ENCODE measurements around the gene CLIP3. TPM values are rescaled to one million over a fixed set of nuclear protein-coding genes. Genes with fewer than 3 reads are reported as not detected.

The CLIP3 gene
- total and polyA plus RNA-seq, 2 donors = 3.6 to 6.7 TPM

DNA sequence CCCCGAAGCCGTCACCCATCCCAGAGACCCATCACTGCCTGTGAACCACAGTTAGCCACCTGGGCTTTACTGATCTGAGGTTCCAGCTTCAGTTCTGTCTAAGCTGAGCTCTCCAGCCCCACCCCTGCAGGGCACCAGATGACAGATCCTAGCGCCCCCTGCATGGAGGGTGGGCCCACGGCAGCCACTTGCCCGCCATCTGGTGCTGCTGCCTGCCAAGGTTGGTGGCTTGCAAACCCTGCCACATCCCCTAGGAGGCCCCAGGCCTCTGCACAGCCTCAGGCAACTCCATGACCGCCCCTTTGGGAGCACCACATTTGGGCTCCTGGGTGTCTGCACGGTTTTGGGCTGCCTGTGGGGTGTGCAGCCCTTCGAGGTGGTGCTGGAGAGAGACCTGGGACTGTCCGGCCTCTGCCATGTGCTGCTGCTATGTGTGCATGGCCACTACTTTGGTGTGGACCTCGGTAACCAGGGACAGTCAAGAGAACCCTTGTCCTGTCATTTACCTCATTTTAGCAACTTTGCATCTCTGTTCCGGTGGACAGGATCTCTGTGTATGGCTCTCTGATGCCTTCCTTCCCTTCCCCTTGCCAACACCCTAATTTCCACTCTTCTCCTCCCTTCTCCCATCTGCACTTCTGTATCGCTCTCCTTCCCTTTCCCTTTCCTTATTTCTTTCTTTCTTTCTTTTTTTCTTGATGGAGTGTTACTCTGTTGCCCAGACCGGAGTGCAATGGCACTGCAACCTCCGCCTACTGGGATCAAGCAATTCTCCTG, 55.0 kb downstream of the CLIP3 start:
- H3K4me3 ChIP-seq (ENCODE audit: low read length in 2 of 2) = no peak overlapping the region
- H3K4me1 ChIP-seq (ENCODE audit: control insufficient read depth in 2 of 2, insufficient read depth in 2 of 2, low read length in 2 of 2) = no peaks in the 10 kb centered on the region
- H3K27me3 ChIP-seq (ENCODE audit: control insufficient read depth in 2 of 2, insufficient read depth in 1 of 2, low read length in 1 of 2) = peaks cover 0 to 7% of the 10 kb centered on the region in 2 donors
- no peaks in the 10 kb centered on the region for H3K36me3 ChIP-seq (ENCODE audit: control insufficient read depth in 2 of 2, insufficient read depth in 2 of 2, low read length in 1 of 2)
- no peaks in the 10 kb centered on the region for H3K9me3 ChIP-seq (ENCODE audit: control insufficient read depth in 2 of 2, insufficient read depth in 1 of 2, low read length in 1 of 2)
- DNase-seq (ENCODE audit: low read depth in 6 of 9, low spot score in 9 of 9) = peak in 1 of 9 donors; percentile 31
- no peak overlapping the region for H3K27ac ChIP-seq (ENCODE audit: low read depth in 1 of 2, low read length in 1 of 2)
- 56% methylated on average over 14 of the region's 14 CpGs for WGBS

DNA sequence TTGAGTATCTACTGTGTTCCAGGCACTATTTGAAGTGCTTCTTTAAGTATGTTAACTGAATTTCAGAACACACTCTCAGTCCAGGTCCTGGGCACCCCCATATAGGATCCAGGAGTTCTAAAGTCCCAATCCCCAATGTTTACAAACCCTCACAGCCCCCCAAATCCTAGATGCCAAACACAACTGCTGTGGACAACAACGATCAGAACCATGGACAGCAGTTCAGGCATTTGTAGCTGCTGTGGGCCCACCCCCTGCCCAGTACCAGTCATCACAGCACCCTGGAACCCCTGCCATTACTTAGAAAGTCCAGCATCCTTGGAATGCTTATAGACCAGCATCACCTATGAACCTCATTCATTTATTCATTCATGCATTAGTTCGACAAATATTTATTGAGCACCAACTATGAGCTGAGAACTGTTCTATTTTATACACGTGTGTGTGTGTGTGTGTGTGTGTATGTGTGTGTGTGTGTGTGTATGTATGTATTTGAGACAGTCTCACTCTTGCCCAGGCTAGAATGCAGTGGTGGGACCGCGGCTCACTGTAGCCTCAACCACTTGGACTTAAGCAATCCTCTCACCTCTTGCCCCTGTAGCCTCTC, 57.0 kb downstream of the CLIP3 start:
- Histone ChIP-seq H3K36me3 (ENCODE audit: control insufficient read depth in 2 of 2, insufficient read depth in 2 of 2, low read length in 1 of 2) (no peaks in the 10 kb centered on the region), H3K4me1 (ENCODE audit: control insufficient read depth in 2 of 2, insufficient read depth in 2 of 2, low read length in 2 of 2) (no peaks in the 10 kb centered on the region), H3K27ac (ENCODE audit: low read depth in 1 of 2, low read length in 1 of 2) (no peak overlapping the region), H3K4me3 (ENCODE audit: low read length in 2 of 2) (no peak overlapping the region), H3K27me3 (ENCODE audit: control insufficient read depth in 2 of 2, insufficient read depth in 1 of 2, low read length in 1 of 2) (peaks cover 0 to 7% of the 10 kb centered on the region in 2 donors), H3K9me3 (ENCODE audit: control insufficient read depth in 2 of 2, insufficient read depth in 1 of 2, low read length in 1 of 2) (no peaks in the 10 kb centered on the region)
- WGBS = 35% methylated on average over 5 of the region's 5 CpGs
- DNase-seq (ENCODE audit: low read depth in 6 of 9, low spot score in 9 of 9) = peak in 2 of 9 donors; percentile 43 to 50

DNA sequence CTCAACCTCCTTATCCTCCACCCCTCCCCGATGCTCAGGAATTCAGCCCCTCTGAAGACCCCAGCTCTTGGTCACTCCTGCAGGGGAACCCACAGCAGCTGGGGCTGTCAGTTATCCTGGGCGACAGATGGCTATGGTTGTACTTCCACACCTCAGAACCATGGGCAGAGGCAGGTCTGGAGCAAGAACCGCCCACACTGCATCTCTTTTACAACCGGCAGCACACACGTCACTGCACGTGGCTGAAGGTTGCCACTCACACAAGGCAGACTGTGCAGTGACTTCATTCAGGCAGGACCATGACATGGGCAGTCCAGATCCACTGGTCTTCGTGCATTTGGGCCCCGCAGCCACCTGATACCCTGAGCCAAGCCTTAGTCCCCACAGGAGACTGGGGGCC, 59.2 kb downstream of the CLIP3 start:
- H3K9me3 ChIP-seq (ENCODE audit: control insufficient read depth in 2 of 2, insufficient read depth in 1 of 2, low read length in 1 of 2) = no peaks in the 10 kb centered on the region
- whole genome bisulfite sequencing = 45% methylated on average over 8 of the region's 8 CpGs
- H3K36me3 ChIP-seq (ENCODE audit: control insufficient read depth in 2 of 2, insufficient read depth in 2 of 2, low read length in 1 of 2) = no peaks in the 10 kb centered on the region
- peaks cover 0 to 3% of the 10 kb centered on the region in 2 donors for H3K27me3 ChIP-seq (ENCODE audit: control insufficient read depth in 2 of 2, insufficient read depth in 1 of 2, low read length in 1 of 2)
- H3K4me1 ChIP-seq (ENCODE audit: control insufficient read depth in 2 of 2, insufficient read depth in 2 of 2, low read length in 2 of 2) = peaks cover 0 to 3% of the 10 kb centered on the region in 2 donors
- H3K27ac ChIP-seq (ENCODE audit: low read depth in 1 of 2, low read length in 1 of 2) = no peak overlapping the region
- DNase-seq (ENCODE audit: low read depth in 6 of 9, low spot score in 9 of 9) = no peak
- no peak overlapping the region for H3K4me3 ChIP-seq (ENCODE audit: low read length in 2 of 2)

DNA sequence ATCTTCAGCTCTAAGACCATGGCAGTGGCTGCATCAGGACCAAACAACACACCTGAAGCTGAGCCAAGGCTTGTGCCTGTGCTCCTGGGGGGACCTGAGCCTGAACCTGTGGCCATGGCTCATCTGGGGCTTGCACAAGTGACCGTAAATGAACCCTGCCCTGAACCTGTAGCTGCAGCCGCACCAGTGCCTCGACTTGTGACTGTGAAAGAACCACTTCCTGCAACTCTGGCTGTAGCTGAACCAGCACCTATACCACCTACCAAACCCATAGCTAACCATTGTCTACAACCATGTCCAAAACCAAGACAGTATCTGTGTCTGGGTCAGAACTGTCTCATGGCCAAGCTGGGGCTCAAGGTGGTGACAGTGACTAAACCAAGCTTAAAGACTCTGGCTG, 65.9 kb downstream of the CLIP3 start:
- Histone ChIP-seq H3K36me3 (ENCODE audit: control insufficient read depth in 2 of 2, insufficient read depth in 2 of 2, low read length in 1 of 2) (no peaks in the 10 kb centered on the region), H3K27me3 (ENCODE audit: control insufficient read depth in 2 of 2, insufficient read depth in 1 of 2, low read length in 1 of 2) (no peaks in the 10 kb centered on the region), H3K4me1 (ENCODE audit: control insufficient read depth in 2 of 2, insufficient read depth in 2 of 2, low read length in 2 of 2) (peaks cover 0 to 3% of the 10 kb centered on the region in 2 donors), H3K9me3 (ENCODE audit: control insufficient read depth in 2 of 2, insufficient read depth in 1 of 2, low read length in 1 of 2) (no peaks in the 10 kb centered on the region), H3K27ac (ENCODE audit: low read depth in 1 of 2, low read length in 1 of 2) (no peak overlapping the region), H3K4me3 (ENCODE audit: low read length in 2 of 2) (no peak overlapping the region)
- DNase-seq (ENCODE audit: low read depth in 6 of 9, low spot score in 9 of 9) = no peak
- 80% methylated on average over 3 of the region's 3 CpGs for WGBS

Other genes with a start within 250 kb of the CLIP3 start
- 0.19 TPM for gene PRODH2, start 220.0 kb downstream of the CLIP3 start, total RNA-seq
- gene PRODH2, start 220.0 kb downstream of the CLIP3 start, polyA plus RNA-seq = 0.23 TPM
- gene NPHS1, start 180.4 kb downstream of the CLIP3 start, total RNA-seq = 2.4 TPM
- 0.34 TPM for gene NPHS1, start 180.4 kb downstream of the CLIP3 start, polyA plus RNA-seq
- gene KIRREL2, start 176.0 kb downstream of the CLIP3 start, total RNA-seq = 2.2 TPM
- 0.75 TPM for gene KIRREL2, start 176.0 kb downstream of the CLIP3 start, polyA plus RNA-seq
- 2.5 TPM for gene APLP1, start 164.3 kb downstream of the CLIP3 start, total RNA-seq
- 3.3 TPM for gene APLP1, start 164.3 kb downstream of the CLIP3 start, polyA plus RNA-seq
- 12.0 TPM for gene NFKBID, start 132.3 kb downstream of the CLIP3 start, total RNA-seq
- gene NFKBID, start 132.3 kb downstream of the CLIP3 start, polyA plus RNA-seq = 29.8 TPM
- 50.7 TPM for gene HCST, start 130.3 kb downstream of the CLIP3 start, total RNA-seq
- 158 TPM for gene HCST, start 130.3 kb downstream of the CLIP3 start, polyA plus RNA-seq
- 52.6 TPM for gene TYROBP, start 124.6 kb downstream of the CLIP3 start, total RNA-seq
- 162 TPM for gene TYROBP, start 124.6 kb downstream of the CLIP3 start, polyA plus RNA-seq
- gene LRFN3, start 96.5 kb downstream of the CLIP3 start, total RNA-seq = 0.47 TPM
- gene LRFN3, start 96.5 kb downstream of the CLIP3 start, polyA plus RNA-seq = 1.6 TPM
- gene SDHAF1, start 37.7 kb downstream of the CLIP3 start, total RNA-seq = 28.8 TPM
- gene SDHAF1, start 37.7 kb downstream of the CLIP3 start, polyA plus RNA-seq = 27.2 TPM
- 3.1 TPM for gene SYNE4, start 24.1 kb downstream of the CLIP3 start, total RNA-seq
- gene SYNE4, start 24.1 kb downstream of the CLIP3 start, polyA plus RNA-seq = 5.8 TPM
- 14.1 TPM for gene ALKBH6, start 18.7 kb downstream of the CLIP3 start, total RNA-seq
- gene ALKBH6, start 18.7 kb downstream of the CLIP3 start, polyA plus RNA-seq = 33.9 TPM
- gene THAP8, start 21.4 kb upstream of the CLIP3 start, total RNA-seq = 5.4 TPM
- 5.7 TPM for gene THAP8, start 21.4 kb upstream of the CLIP3 start, polyA plus RNA-seq
- gene WDR62, start 22.0 kb upstream of the CLIP3 start, total RNA-seq = 4.6 TPM
- 2.4 TPM for gene WDR62, start 22.0 kb upstream of the CLIP3 start, polyA plus RNA-seq
- not detected for gene OVOL3, start 78.3 kb upstream of the CLIP3 start, total RNA-seq
- gene OVOL3, start 78.3 kb upstream of the CLIP3 start, polyA plus RNA-seq = 0.11 TPM
- gene POLR2I, start 82.0 kb upstream of the CLIP3 start, total RNA-seq = 81.7 TPM
- 58.2 TPM for gene POLR2I, start 82.0 kb upstream of the CLIP3 start, polyA plus RNA-seq
- 186 TPM for gene TBCB, start 82.6 kb upstream of the CLIP3 start, total RNA-seq
- gene TBCB, start 82.6 kb upstream of the CLIP3 start, polyA plus RNA-seq = 159 TPM
- gene CAPNS1, start 107.2 kb upstream of the CLIP3 start, total RNA-seq = 254 TPM
- gene CAPNS1, start 107.2 kb upstream of the CLIP3 start, polyA plus RNA-seq = 380 TPM
- gene COX7A1, start 119.6 kb upstream of the CLIP3 start, total RNA-seq = 45.0 TPM
- gene COX7A1, start 119.6 kb upstream of the CLIP3 start, polyA plus RNA-seq = 40.4 TPM
- 3.1 TPM for gene ZNF565, start 181.8 kb upstream of the CLIP3 start, total RNA-seq
- gene ZNF565, start 181.8 kb upstream of the CLIP3 start, polyA plus RNA-seq = 3.0 TPM
- 74.7 TPM for gene ZNF146, start 182.2 kb upstream of the CLIP3 start, total RNA-seq
- gene ZNF146, start 182.2 kb upstream of the CLIP3 start, polyA plus RNA-seq = 41.4 TPM